Fibroblast of pulmonary artery (primary cell): ENCODE data around the gene SELP.

Experiments used
- DNase-seq: peaks from one replicate; pipeline ENCODE4 v3.0.0-alpha.2; 2010; ENCODE audit warnings: low read depth
- H3K4me3 ChIP-seq: replicated peaks from 2 replicates; pipeline ENCODE4 v1.5.1; 2011; ENCODE audit warnings: low read depth, mild to moderate bottlenecking, control low read depth, low read length, moderate library complexity
- TF ChIP-seq, protein P1 (sequence below): IDR thresholded peaks from 2 replicates; pipeline ENCODE4 v1.5.1; 2011; ENCODE audit warnings: mild to moderate bottlenecking, control low read depth, low read length, inconsistent platforms; ENCODE audit errors: missing control alignments

SELP gene

DNA sequence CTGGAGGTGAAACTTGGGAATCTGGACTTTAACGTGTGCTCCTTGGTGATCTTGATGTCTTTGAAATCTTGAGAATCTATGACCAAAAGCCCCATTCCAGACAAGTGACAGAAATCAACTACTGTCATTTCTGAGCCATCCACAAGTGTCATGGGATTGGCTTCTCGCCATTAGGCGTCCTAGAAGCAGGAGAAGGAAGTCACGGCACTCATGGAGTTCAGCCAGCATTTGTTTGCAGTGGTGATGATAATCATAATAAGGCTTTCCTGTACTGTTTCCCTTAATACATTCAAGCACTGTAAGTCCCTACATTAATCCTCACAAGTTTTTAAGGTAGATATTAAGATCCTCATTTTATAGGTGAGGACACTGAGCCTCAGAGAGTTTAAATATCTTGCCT, 55.6 kb downstream of the SELP start:
- TF ChIP-seq, protein P1, sequence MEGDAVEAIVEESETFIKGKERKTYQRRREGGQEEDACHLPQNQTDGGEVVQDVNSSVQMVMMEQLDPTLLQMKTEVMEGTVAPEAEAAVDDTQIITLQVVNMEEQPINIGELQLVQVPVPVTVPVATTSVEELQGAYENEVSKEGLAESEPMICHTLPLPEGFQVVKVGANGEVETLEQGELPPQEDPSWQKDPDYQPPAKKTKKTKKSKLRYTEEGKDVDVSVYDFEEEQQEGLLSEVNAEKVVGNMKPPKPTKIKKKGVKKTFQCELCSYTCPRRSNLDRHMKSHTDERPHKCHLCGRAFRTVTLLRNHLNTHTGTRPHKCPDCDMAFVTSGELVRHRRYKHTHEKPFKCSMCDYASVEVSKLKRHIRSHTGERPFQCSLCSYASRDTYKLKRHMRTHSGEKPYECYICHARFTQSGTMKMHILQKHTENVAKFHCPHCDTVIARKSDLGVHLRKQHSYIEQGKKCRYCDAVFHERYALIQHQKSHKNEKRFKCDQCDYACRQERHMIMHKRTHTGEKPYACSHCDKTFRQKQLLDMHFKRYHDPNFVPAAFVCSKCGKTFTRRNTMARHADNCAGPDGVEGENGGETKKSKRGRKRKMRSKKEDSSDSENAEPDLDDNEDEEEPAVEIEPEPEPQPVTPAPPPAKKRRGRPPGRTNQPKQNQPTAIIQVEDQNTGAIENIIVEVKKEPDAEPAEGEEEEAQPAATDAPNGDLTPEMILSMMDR, result no peak
- H3K4me3 ChIP-seq, result no peak overlapping the region
- no peak for DNase-seq

- H3K4me3 ChIP-seq, result no peak overlapping the region
- TF ChIP-seq, protein P1, result no peak
- peak; percentile 8 for DNase-seq
Observed at GRCh38 chr1:169572187-169572586, 57.7 kb downstream of the SELP start.

- TF ChIP-seq, protein P1, result no peak
- DNase-seq, result no peak
- no peak overlapping the region for H3K4me3 ChIP-seq
Observed at GRCh38 chr1:169571450-169571849, 58.5 kb downstream of the SELP start.

GRCh38 chr1:169570172-169570574, 59.8 kb downstream of the SELP start:
- DNase-seq, result no peak
- H3K4me3 ChIP-seq, result no peak overlapping the region
- TF ChIP-seq, protein P1, result no peak

GRCh38 chr1:169568497-169568896, 61.4 kb downstream of the SELP start:
- TF ChIP-seq, protein P1, result no peak

DNA sequence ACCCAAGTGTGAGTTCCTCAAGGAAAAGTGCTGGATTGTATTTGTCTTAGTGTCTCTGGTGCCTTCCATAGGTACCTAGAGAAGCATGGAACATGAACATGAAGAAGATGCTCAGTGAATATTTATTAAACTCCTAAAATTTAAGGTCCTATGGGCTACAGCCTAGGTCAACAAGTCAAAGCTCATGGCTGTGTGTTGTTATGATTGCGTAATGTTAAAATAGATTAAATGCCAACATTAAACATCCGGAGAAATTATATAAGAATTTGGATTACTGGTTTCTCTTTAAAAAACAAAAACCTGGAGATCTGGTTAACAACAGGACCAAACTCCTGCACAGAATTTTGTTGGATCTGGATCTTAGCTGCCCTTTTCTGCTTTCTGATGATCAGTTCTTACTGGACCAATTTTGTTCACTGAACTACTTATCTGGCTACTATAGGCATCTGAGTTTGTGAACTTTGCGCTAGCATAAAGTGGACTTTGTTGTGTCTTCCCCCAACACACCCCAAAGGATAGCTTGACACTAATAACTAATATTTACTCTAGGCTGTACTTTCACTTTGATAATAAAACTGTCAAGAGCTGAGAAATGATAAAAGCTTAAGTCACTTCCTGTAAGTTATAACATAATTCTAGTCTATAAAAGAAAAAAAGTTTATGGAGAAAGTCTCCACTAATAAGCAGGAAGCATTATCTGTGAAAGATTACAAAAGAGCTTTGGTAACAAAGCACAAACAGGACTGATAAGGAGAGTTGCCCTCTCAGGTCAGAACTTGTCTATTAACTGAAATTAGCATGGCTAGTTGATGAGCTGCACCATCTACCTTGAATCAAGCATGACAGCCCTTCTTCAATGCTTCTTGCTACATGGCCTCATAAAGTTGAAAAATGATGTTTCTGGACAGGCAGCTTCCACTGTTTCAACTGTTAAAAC, 64.3 kb downstream of the SELP start:
- no peak for DNase-seq
- TF ChIP-seq, protein P1, result no peak
- H3K4me3 ChIP-seq, result no peak overlapping the region

More at GRCh38 chr1:169568497-169568896, 61.4 kb downstream of the SELP start:
- H3K4me3 ChIP-seq, result no peak overlapping the region
- no peak for DNase-seq
